Endothelial cell of umbilical vein (primary cell): ENCODE measurements around the gene SPP2.

Experiments used
- CTCF ChIP-seq, 2 donors: IDR thresholded peaks; 1 replicate in 1 of 2; 2 replicates in 1 of 2; pipeline ENCODE4 v1.5.1; 2011; ENCODE audit warnings: low read length in 2 of 2, mild to moderate bottlenecking in 2 of 2, moderate library complexity in 2 of 2, control low read depth in 1 of 2, inconsistent platforms in 1 of 2, low read depth in 1 of 2; ENCODE audit not compliant: insufficient read depth in 1 of 2; ENCODE audit errors: extremely low read depth in 1 of 2
- JUN ChIP-seq: IDR thresholded peaks from 2 replicates; pipeline ENCODE4 v1.6.1; 2011; ENCODE audit warnings: borderline replicate concordance, low read depth; ENCODE audit not compliant: insufficient read length, insufficient read depth
- POLR2AphosphoS5 ChIP-seq: IDR thresholded peaks from 2 replicates; pipeline ENCODE4 v1.6.1; 2012; ENCODE audit warnings: low read depth, mild to moderate bottlenecking, control low read depth, low read length, moderate library complexity; ENCODE audit not compliant: insufficient read depth
- TF ChIP-seq, protein P1 (sequence below): IDR thresholded peaks from 2 replicates; pipeline ENCODE4 v1.6.1; 2011; ENCODE audit not compliant: insufficient read depth, insufficient read length

- TF ChIP-seq CTCF (IDR thresholded peaks at IDR 0.05; ENCODE audit: extremely low read depth in 1 of 2, insufficient read depth in 1 of 2, low read depth in 1 of 2, low read length in 2 of 2) (no peak), POLR2AphosphoS5 (no peak), JUN (no peak)
- TF ChIP-seq, protein P1, sequence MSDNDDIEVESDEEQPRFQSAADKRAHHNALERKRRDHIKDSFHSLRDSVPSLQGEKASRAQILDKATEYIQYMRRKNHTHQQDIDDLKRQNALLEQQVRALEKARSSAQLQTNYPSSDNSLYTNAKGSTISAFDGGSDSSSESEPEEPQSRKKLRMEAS, result no peak
Measured at GRCh38 chr2:234001380-234002160, 48.9 kb upstream of the SPP2 start.
